ENCODE results near the gene CD22. TPM values are rescaled to one million over a fixed set of nuclear protein-coding genes. Genes with fewer than 3 reads are reported as not detected.

The CD22 gene
- total and polyA plus RNA-seq, 2 donors (not counting 1 experiment from before 2014, with no cell fraction given) = 0.15 to 1.2 TPM

DNA sequence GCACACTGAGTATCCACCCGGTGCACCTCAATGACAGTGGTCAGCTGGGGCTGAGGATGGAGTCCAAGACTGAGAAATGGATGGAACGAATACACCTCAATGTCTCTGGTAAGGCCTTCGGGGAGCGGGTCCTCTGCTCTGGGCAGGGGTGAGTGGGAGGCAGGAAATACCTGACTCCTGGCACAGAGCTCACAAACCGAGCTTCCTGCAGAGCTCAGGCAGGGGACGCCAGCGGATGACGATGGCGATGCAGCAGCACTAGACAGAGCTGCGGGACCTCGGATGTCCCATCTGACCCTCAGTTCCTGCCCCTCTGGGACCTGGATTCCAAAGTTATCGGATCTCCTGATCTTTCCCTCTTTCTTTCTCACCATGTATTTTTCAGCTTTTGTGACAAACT, 3.8 kb downstream of the CD22 start:
- Histone ChIP-seq H3K4me1 (ENCODE audit: control insufficient read depth, extremely low read depth, insufficient read depth, low read length) (no peaks in the 10 kb centered on the region), H3K36me3 (ENCODE audit: control insufficient read depth, insufficient read depth, low read length) (no peaks in the 10 kb centered on the region), H3K27ac (ENCODE audit: insufficient read depth, low read length) (no peak overlapping the region), H3K4me3 (replicated peaks in 1 of 4; ENCODE audit: control extremely low read depth in 1 of 4, insufficient read depth in 1 of 4, low read depth in 3 of 4, low read length in 4 of 4) (no peak overlapping the region), H3K9me3 (ENCODE audit: control insufficient read depth, insufficient read depth, low read depth, low read length) (no peaks in the 10 kb centered on the region), H2AFZ (ENCODE audit: low read length) (no peak overlapping the region), H3K27me3 (ENCODE audit: control insufficient read depth, insufficient read depth, low read length) (no peaks in the 10 kb centered on the region), H3K9ac (ENCODE audit: insufficient read depth, low read length) (no peak overlapping the region), H3K4me2 (ENCODE audit: extremely low read depth, insufficient read depth, low read length) (no peak overlapping the region), H3K79me2 (ENCODE audit: control insufficient read depth, insufficient read depth, low read length) (no peaks in the 10 kb centered on the region), H4K20me1 (ENCODE audit: control insufficient read depth, extremely low read depth, insufficient read depth, low read length) (no peaks in the 10 kb centered on the region)
- TF ChIP-seq, protein P1, sequence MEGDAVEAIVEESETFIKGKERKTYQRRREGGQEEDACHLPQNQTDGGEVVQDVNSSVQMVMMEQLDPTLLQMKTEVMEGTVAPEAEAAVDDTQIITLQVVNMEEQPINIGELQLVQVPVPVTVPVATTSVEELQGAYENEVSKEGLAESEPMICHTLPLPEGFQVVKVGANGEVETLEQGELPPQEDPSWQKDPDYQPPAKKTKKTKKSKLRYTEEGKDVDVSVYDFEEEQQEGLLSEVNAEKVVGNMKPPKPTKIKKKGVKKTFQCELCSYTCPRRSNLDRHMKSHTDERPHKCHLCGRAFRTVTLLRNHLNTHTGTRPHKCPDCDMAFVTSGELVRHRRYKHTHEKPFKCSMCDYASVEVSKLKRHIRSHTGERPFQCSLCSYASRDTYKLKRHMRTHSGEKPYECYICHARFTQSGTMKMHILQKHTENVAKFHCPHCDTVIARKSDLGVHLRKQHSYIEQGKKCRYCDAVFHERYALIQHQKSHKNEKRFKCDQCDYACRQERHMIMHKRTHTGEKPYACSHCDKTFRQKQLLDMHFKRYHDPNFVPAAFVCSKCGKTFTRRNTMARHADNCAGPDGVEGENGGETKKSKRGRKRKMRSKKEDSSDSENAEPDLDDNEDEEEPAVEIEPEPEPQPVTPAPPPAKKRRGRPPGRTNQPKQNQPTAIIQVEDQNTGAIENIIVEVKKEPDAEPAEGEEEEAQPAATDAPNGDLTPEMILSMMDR (conservative IDR thresholded peaks at IDR 0.05 in 1 of 2, IDR thresholded peaks at IDR 0.05 in 1 of 2; ENCODE audit: low read depth in 1 of 2, low read length in 2 of 2) = no peak
- TF ChIP-seq EZH2 (IDR thresholded peaks at IDR 0.05; ENCODE audit: low read length, missing control alignments) = no peak
- no peak for DNase-seq (ENCODE audit: low read depth in 2 of 2)

DNA sequence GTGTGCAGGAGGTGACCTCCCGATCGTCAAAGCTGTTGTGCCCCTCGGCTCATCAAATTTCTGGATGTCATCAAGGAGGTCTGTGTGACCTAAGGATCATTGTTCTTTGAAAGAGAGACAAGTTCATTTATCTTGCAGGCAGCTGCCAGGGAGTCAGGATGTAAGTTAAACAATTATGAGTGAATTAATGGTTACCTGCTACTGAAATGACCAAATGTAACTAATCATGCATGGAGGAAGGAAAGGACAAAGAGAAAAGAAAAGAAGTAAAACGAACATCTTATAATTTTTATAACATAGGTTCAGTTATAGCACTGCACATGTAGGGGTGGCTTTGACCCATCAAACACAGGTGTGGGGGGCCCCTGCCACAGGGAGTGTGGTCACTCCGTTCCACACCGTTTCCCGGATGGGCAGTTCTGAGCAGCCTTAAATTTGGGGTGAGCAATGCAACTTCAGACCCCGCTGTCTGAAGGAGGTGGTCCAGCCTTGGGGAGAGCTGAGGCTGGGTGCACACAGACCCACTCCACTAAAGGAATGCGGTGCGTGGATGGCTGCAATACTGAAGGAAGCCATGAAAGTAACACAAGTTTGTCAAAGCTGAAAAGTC, 5.3 kb downstream of the CD22 start:
- H3K4me3 ChIP-seq (replicated peaks in 1 of 4; ENCODE audit: control extremely low read depth in 1 of 4, insufficient read depth in 1 of 4, low read depth in 3 of 4, low read length in 4 of 4) = no peak overlapping the region
- no peak overlapping the region for H3K4me2 ChIP-seq (ENCODE audit: extremely low read depth, insufficient read depth, low read length)
- TF ChIP-seq, protein P1 (conservative IDR thresholded peaks at IDR 0.05 in 1 of 2, IDR thresholded peaks at IDR 0.05 in 1 of 2; ENCODE audit: low read depth in 1 of 2, low read length in 2 of 2) = no peak
- no peak for TF ChIP-seq EZH2 (IDR thresholded peaks at IDR 0.05; ENCODE audit: low read length, missing control alignments)
- H3K27me3 ChIP-seq (ENCODE audit: control insufficient read depth, insufficient read depth, low read length) = no peaks in the 10 kb centered on the region
- no peaks in the 10 kb centered on the region for H3K79me2 ChIP-seq (ENCODE audit: control insufficient read depth, insufficient read depth, low read length)
- H3K4me1 ChIP-seq (ENCODE audit: control insufficient read depth, extremely low read depth, insufficient read depth, low read length) = no peaks in the 10 kb centered on the region
- no peaks in the 10 kb centered on the region for H4K20me1 ChIP-seq (ENCODE audit: control insufficient read depth, extremely low read depth, insufficient read depth, low read length)
- no peaks in the 10 kb centered on the region for H3K9me3 ChIP-seq (ENCODE audit: control insufficient read depth, insufficient read depth, low read depth, low read length)
- no peaks in the 10 kb centered on the region for H3K36me3 ChIP-seq (ENCODE audit: control insufficient read depth, insufficient read depth, low read length)
- H2AFZ ChIP-seq (ENCODE audit: low read length) = no peak overlapping the region
- no peak overlapping the region for H3K9ac ChIP-seq (ENCODE audit: insufficient read depth, low read length)
- no peak overlapping the region for H3K27ac ChIP-seq (ENCODE audit: insufficient read depth, low read length)
- no peak for DNase-seq (ENCODE audit: low read depth in 2 of 2)

DNA sequence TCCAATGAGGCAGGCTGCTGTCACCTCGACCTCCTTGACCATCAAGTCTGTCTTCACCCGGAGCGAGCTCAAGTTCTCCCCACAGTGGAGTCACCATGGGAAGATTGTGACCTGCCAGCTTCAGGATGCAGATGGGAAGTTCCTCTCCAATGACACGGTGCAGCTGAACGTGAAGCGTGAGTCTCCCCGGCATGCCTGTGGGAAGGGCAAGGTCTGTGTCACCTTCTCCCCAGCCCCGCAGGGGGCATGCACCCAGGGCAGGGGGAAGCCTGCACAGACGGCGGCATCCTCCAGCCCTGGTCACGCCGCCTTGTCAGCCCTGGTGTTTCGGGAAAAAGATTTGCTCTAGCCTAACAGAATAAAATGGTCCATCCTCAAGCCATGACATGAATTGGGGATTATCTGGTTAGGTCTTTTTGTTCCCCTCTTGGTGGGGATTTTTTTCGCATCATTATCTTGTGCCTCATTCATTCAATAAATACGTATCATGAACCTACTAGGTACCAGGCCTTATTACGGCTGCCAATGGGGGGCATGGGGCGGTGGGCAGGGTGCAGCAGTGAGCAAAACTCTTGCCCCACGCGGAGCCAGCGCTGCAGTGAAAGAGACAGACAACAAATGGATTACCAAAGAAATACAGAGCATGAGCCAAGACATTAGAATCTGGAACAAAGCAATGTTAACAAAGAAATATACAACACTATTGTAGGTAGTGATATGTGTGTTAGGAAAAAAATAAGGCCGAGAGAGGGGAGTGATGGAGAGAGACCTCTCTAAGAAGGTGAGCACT, 7.4 kb downstream of the CD22 start:
- no peaks in the 10 kb centered on the region for H4K20me1 ChIP-seq (ENCODE audit: control insufficient read depth, extremely low read depth, insufficient read depth, low read length)
- DNase-seq (ENCODE audit: low read depth in 2 of 2) = no peak
- no peak overlapping the region for H3K9ac ChIP-seq (ENCODE audit: insufficient read depth, low read length)
- no peaks in the 10 kb centered on the region for H3K27me3 ChIP-seq (ENCODE audit: control insufficient read depth, insufficient read depth, low read length)
- no peaks in the 10 kb centered on the region for H3K9me3 ChIP-seq (ENCODE audit: control insufficient read depth, insufficient read depth, low read depth, low read length)
- H3K27ac ChIP-seq (ENCODE audit: insufficient read depth, low read length) = no peak overlapping the region
- H3K4me3 ChIP-seq (replicated peaks in 1 of 4; ENCODE audit: control extremely low read depth in 1 of 4, insufficient read depth in 1 of 4, low read depth in 3 of 4, low read length in 4 of 4) = no peak overlapping the region
- H3K79me2 ChIP-seq (ENCODE audit: control insufficient read depth, insufficient read depth, low read length) = no peaks in the 10 kb centered on the region
- no peak overlapping the region for H3K4me2 ChIP-seq (ENCODE audit: extremely low read depth, insufficient read depth, low read length)
- no peak overlapping the region for H2AFZ ChIP-seq (ENCODE audit: low read length)
- no peaks in the 10 kb centered on the region for H3K4me1 ChIP-seq (ENCODE audit: control insufficient read depth, extremely low read depth, insufficient read depth, low read length)
- H3K36me3 ChIP-seq (ENCODE audit: control insufficient read depth, insufficient read depth, low read length) = no peaks in the 10 kb centered on the region
- TF ChIP-seq EZH2 (IDR thresholded peaks at IDR 0.05; ENCODE audit: low read length, missing control alignments) = no peak
- TF ChIP-seq, protein P1 (conservative IDR thresholded peaks at IDR 0.05 in 1 of 2, IDR thresholded peaks at IDR 0.05 in 1 of 2; ENCODE audit: low read depth in 1 of 2, low read length in 2 of 2) = no peak

Data from fibroblast of lung (primary cell).